ENCODE results near the gene NTRK1. TPM values are rescaled to one million over a fixed set of nuclear protein-coding genes. Genes with fewer than 3 reads are reported as not detected.

Gene NTRK1
- total RNA-seq, 4 donors from 2014 or later, result 0.57 TPM; not detected in 3

DNA sequence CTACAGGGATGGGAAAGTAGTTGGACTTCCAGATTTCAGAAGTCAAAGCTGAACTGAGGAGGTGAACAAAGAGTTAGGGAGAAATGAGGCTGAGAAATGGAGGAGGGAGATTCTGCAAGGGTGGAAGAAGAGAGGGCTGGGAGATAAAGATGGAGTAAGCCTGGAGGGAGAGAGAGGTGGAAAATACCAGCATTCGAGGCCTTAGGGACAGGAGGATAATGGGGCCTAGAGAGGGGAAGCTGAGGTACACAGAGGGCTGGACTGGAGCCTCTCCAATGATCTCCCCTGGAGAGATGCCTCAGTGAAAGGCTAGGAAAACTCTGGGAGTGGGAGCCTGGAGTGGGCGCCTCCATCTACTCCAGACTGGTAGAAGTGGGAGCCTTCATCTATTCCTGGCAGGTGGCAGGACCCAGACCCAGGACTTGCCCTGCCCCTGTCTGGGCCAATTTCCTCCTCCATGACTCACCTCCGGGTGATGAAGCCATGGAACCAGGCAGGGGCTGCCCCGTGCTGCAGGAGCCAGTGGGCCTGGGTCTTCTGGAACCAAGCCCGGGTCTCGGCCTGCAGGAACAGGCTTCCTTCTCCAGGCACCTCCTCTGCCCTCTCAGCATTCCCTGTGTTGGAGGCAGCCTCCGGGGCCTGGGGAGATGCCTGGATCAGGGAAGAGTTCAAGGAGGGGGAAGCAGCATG lies 45.9 kb upstream of the NTRK1 start:
- Histone ChIP-seq H3K27me3 (no peaks in the 10 kb centered on the region), H3K36me3 (no peaks in the 10 kb centered on the region), H3K27ac (peak overlapping the region; percentile 73 to 93 (median 84)), H3K4me3 (peak overlapping the region in 2 of 4 donors; percentile 52 to 53), H3K9me3 (no peaks in the 10 kb centered on the region), H3K4me1 (peaks cover 0 to 23% (median 3%) of the 10 kb centered on the region in 4 donors)
- TF ChIP-seq POLR2A (IDR thresholded peaks at IDR 0.05) (no peak), CTCF (IDR thresholded peaks at IDR 0.05) (no peak)
- peak in 1 of 3 donors; percentile 50 for DNase-seq

GRCh38 chr1:156815307-156815826 lies 45.3 kb upstream of the NTRK1 start:
- Histone ChIP-seq H3K36me3 (no peaks in the 10 kb centered on the region), H3K4me1 (peaks cover 0 to 23% (median 3%) of the 10 kb centered on the region in 4 donors), H3K4me3 (peak overlapping the region; percentile 27 to 44 (median 38)), H3K27me3 (no peaks in the 10 kb centered on the region), H3K9me3 (no peaks in the 10 kb centered on the region), H3K27ac (peak overlapping the region; percentile 73 to 93 (median 84))
- DNase-seq, result peak in 1 of 3 donors; percentile 53
- TF ChIP-seq CTCF (IDR thresholded peaks at IDR 0.05) (no peak), POLR2A (IDR thresholded peaks at IDR 0.05) (no peak)

GRCh38 chr1:156815961-156816422 lies 44.7 kb upstream of the NTRK1 start:
- Histone ChIP-seq H3K4me3 (peak overlapping the region; percentile 27 to 44 (median 38)), H3K9me3 (no peaks in the 10 kb centered on the region), H3K27me3 (no peaks in the 10 kb centered on the region), H3K27ac (peak overlapping the region; percentile 73 to 93 (median 84)), H3K4me1 (peaks cover 0 to 23% (median 3%) of the 10 kb centered on the region in 4 donors), H3K36me3 (no peaks in the 10 kb centered on the region)
- DNase-seq, result peak in 1 of 3 donors; percentile 45
- TF ChIP-seq CTCF (IDR thresholded peaks at IDR 0.05) (no peak), POLR2A (IDR thresholded peaks at IDR 0.05) (no peak)

DNA sequence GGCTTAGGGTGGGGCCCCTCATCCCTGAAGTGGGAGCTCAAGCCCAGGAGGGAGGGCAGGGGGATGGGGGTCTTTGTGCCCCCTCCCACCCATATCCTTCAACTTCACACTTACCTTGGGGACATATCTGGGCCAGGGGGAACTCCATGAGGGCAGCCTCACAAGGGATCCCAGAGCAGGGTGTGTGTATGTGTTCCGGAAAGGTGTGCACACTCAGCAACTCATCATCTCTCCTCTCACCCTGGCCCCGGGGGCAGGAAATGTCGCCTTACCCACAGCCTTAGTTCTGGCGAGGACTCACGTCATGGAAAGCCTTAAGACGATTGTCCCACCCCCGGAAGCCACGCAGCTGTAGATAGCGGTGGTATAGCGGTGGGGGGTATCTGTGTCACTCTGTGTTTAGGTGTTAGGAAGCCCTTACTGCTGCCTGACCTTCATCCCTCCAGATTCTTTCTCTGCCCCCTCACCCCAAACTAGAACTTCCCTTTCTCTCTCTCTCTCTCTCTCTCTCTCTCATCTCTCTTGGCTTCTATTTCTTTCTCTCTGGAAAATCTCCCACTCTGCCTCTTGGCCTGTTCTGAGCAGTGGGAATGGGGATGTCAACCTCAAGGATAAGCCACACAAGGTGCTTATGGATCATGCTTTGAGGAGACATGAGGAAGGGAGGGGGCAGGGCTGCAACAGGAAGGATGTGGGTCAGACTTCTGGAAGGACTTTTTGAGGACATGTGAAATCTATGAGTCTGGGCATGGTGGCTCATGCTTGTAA lies 43.9 kb upstream of the NTRK1 start, which contains the start of gene SH2D2A:
TSS of gene SH2D2A (minus strand) at position 288 of the 768 bp plus-strand sequence. CDS start at position 148, 140 bp downstream.
- H3K9me3 ChIP-seq, result no peaks in the 10 kb centered on the region
- H3K36me3 ChIP-seq, result no peaks in the 10 kb centered on the region
- H3K27me3 ChIP-seq, result no peaks in the 10 kb centered on the region
- peak in 2 of 3 donors; percentile 88 to 94 for DNase-seq
- H3K4me1 ChIP-seq, result peaks cover 0 to 23% (median 3%) of the 10 kb centered on the region in 4 donors
- H3K4me3 ChIP-seq, result peak within 1 kb of the TSS; percentile 27 to 44 (median 38)
- TF ChIP-seq POLR2A (IDR thresholded peaks at IDR 0.05), result peak; percentile 51 to 64
- TF ChIP-seq CTCF (IDR thresholded peaks at IDR 0.05), result no peak
- H3K27ac ChIP-seq, result peak within 1 kb of the TSS; percentile 73 to 93 (median 84)

DNA sequence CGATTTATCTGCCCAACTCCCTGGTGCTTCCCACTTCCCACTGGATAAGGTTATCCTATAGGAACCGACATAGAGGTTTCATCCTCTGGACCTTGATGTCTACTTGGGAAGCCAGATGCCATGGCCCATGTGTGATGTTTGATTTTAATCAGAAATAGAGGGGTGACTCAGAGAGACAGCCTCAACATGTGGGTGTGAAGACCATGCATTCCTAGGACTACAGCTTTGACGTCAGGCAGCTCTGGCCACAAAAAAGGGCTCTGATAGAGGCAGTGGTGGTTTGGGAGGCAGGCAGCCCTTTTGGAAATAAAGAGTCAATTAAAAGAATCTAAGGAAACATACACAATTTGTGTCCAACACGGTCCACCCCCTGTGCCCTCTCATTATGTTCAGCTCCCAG lies 38.9 kb upstream of the NTRK1 start:
- DNase-seq, result peak in 1 of 3 donors; percentile 10
- Histone ChIP-seq H3K4me3 (no peak overlapping the region), H3K27ac (no peak overlapping the region), H3K9me3 (no peaks in the 10 kb centered on the region), H3K4me1 (peaks cover 0 to 4% (median 0%) of the 10 kb centered on the region in 4 donors), H3K27me3 (no peaks in the 10 kb centered on the region), H3K36me3 (no peaks in the 10 kb centered on the region)
- no peak for TF ChIP-seq CTCF (IDR thresholded peaks at IDR 0.05)
- no peak for TF ChIP-seq POLR2A (IDR thresholded peaks at IDR 0.05)
